ENCODE results near the gene CENPI. TPM values are rescaled to one million over a fixed set of nuclear protein-coding genes. Genes with fewer than 3 reads are reported as not detected.
A peak's percentile ranks its signal among the peaks of the same experiment; 100 is the strongest.

Gene CENPI
- total and polyA plus RNA-seq, 10 donors = 0.26 to 7.3 (median 2.9) TPM

DNA sequence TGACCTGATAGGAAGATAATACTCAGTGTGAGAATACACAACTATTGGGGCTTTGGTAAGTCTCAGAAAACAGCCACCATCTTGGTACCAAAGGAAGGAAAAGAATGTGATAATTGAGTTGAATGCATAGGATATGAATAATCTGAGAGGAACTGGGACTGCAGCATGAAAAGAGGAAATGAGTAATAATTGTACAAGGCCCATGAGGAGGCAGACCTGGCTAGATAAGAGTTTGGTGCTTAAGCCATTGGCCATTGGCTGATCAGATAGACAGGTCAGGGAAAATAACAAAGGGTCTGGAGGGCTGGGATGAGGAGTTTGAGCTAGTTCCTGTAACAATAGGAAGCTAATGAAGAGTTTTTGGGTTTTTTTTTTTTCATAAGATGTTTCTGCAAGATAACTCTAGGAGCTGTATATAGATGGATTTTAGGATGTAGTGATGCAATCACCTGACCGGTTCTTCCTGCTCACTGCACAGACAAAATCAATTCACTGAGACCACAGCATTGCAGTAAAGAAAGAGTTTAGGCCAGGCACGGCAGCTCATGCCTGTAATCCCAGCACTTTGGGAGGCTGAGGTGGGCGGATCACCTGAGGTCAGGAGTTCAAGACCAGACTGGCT lies 40.8 kb upstream of the CENPI start:
- Histone ChIP-seq H3K9me3 (no peaks in the 10 kb centered on the region), H3K36me3 (no peaks in the 10 kb centered on the region), H3K27me3 (replicated peaks in 1 of 7) (no peaks in the 10 kb centered on the region), H3K4me1 (peaks cover 0 to 5% (median 0%) of the 10 kb centered on the region in 6 donors), H3K4me3 (no peak overlapping the region), H3K27ac (no peak overlapping the region)
- no peak for TF ChIP-seq POLR2AphosphoS5 (IDR thresholded peaks at IDR 0.05)
- TF ChIP-seq, protein P1, sequence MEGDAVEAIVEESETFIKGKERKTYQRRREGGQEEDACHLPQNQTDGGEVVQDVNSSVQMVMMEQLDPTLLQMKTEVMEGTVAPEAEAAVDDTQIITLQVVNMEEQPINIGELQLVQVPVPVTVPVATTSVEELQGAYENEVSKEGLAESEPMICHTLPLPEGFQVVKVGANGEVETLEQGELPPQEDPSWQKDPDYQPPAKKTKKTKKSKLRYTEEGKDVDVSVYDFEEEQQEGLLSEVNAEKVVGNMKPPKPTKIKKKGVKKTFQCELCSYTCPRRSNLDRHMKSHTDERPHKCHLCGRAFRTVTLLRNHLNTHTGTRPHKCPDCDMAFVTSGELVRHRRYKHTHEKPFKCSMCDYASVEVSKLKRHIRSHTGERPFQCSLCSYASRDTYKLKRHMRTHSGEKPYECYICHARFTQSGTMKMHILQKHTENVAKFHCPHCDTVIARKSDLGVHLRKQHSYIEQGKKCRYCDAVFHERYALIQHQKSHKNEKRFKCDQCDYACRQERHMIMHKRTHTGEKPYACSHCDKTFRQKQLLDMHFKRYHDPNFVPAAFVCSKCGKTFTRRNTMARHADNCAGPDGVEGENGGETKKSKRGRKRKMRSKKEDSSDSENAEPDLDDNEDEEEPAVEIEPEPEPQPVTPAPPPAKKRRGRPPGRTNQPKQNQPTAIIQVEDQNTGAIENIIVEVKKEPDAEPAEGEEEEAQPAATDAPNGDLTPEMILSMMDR (IDR thresholded peaks at IDR 0.05 in 8 of 11, conservative IDR thresholded peaks at IDR 0.05 in 3 of 11) = no peak
- TF ChIP-seq POLR2A (IDR thresholded peaks at IDR 0.05) = no peak
- WGBS, 5 donors = 38 to 64% (median 52%) methylated on average over 3 of the region's 3 CpGs
- DNase-seq = no peak
- intact Hi-C loops (cut with DNase I; ENCODE audit: low total_unique reads) = no loop called here

DNA sequence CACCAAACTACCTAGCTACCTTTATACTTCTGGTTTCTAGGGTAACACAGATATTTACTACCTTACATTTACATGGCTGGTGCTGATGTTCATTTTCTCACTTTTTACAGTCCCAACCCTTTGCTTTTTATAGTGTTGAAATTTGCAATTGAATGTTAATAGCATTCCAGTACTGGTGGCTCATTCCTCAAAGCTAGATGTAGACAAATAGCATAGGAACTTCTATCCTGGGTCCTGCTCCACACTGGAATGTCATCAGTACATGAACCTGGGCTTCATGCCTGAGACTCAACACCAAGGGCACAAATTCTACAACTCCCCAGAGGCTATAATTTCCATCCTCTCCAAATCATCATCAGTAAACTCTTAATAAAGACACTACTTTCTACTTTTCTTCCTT lies 35.8 kb upstream of the CENPI start:
- no peak overlapping the region for H3K4me3 ChIP-seq
- H3K36me3 ChIP-seq = no peaks in the 10 kb centered on the region
- no peaks in the 10 kb centered on the region for H3K27me3 ChIP-seq (replicated peaks in 1 of 7)
- no peaks in the 10 kb centered on the region for H3K9me3 ChIP-seq
- no peak overlapping the region for H3K27ac ChIP-seq
- no peak for TF ChIP-seq POLR2A (IDR thresholded peaks at IDR 0.05)
- no peak for TF ChIP-seq POLR2AphosphoS5 (IDR thresholded peaks at IDR 0.05)
- TF ChIP-seq, protein P1 (IDR thresholded peaks at IDR 0.05 in 8 of 11, conservative IDR thresholded peaks at IDR 0.05 in 3 of 11) = no peak
- intact Hi-C loops (cut with DNase I; ENCODE audit: low total_unique reads) = no loop called here
- H3K4me1 ChIP-seq = no peaks in the 10 kb centered on the region
- DNase-seq = no peak

DNA sequence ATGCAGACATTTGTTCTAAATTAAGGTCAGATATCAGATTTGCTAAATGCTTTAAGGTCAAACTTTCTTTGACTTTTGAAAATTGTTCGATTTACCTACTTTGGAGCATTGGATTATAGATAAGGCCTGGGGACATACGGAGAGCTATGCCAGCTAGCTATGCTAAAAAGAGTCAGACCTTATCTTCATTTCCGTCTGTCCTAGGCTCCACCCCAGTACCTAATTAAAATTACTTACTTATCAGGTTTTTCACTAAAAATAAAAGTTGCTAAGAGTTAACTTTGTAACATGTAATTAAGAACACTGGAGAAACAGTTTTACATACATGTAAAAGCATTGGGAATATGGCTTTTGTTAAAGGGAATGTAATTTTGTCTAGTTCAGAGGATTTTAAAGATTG lies 26.4 kb upstream of the CENPI start:
- TF ChIP-seq, protein P1 (IDR thresholded peaks at IDR 0.05 in 8 of 11, conservative IDR thresholded peaks at IDR 0.05 in 3 of 11) = no peak
- TF ChIP-seq POLR2AphosphoS5 (IDR thresholded peaks at IDR 0.05) (no peak), POLR2A (IDR thresholded peaks at IDR 0.05) (no peak)
- Histone ChIP-seq H3K4me3 (no peak overlapping the region), H3K9me3 (peaks cover 0 to 13% (median 0%) of the 10 kb centered on the region in 8 donors), H3K27ac (no peak overlapping the region), H3K4me1 (no peaks in the 10 kb centered on the region), H3K36me3 (no peaks in the 10 kb centered on the region), H3K27me3 (replicated peaks in 1 of 7) (no peaks in the 10 kb centered on the region)
- DNase-seq = no peak
- 67 to 88% (median 80%) methylated on average over 3 of the region's 3 CpGs for WGBS, 5 donors
- intact Hi-C loops (cut with DNase I; ENCODE audit: low total_unique reads) = no loop called here

DNA sequence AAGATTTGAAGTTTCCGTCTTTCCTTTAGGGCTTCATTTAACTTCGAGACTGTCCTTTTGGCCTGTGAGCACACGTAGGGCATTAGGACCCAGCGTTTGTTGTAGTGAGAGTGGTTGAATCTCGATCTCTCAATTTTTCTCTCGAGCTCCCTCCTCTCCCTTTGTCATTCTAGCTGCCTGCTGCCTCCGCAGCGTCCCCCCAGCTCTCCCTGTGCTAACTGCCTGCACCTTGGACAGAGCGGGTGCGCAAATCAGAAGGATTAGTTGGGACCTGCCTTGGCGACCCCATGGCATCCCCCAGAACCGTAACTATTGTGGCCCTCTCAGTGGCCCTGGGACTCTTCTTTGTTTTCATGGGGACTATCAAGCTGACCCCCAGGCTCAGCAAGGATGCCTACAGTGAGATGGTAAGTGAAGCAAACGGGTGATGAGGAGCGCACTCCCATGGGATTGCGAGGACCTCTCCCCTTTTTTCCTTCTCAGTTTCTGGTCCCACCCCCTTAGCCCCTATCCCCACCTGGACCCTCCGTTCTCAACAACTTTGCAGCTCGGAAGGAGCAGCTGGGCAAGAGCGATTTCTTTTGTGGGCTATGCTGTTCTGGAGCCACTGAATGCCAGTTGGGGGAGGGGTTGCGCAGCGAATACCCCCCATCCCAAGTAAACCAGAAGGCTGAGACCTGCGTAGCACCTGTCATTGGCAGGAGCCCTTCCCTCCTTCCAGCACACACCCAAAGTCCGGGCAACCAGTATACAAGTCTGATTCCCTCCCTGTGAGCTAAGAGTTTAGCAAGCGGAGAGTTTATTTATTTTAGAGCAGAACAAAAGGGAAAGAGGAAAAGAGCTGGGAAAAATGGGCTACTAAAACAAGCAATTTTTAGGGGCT lies 19.0 kb upstream of the CENPI start, which contains the start of gene TMEM35A:
Gene TMEM35A (plus strand): TSS at position 164 of the 883 bp plus-strand sequence. CDS start 124 bp downstream, at position 288.
- DNase-seq = no peak
- H3K36me3 ChIP-seq = no peaks in the 10 kb centered on the region
- intact Hi-C loops (cut with DNase I; ENCODE audit: low total_unique reads) = no loop called here
- no peak within 1 kb of the TSS for H3K27ac ChIP-seq
- H3K4me3 ChIP-seq = peak within 1 kb of the TSS in 5 of 8 donors; percentile 4 to 42 (median 25)
- TF ChIP-seq POLR2A (IDR thresholded peaks at IDR 0.05) (no peak), POLR2AphosphoS5 (IDR thresholded peaks at IDR 0.05) (no peak)
- TF ChIP-seq, protein P1 (IDR thresholded peaks at IDR 0.05 in 8 of 11, conservative IDR thresholded peaks at IDR 0.05 in 3 of 11) = no peak
- H3K4me1 ChIP-seq = no peaks in the 10 kb centered on the region
- H3K9me3 ChIP-seq = peaks cover 0 to 12% (median 0%) of the 10 kb centered on the region in 8 donors
- peaks cover 0 to 30% (median 9%) of the 10 kb centered on the region in 7 donors for H3K27me3 ChIP-seq (replicated peaks in 1 of 7)
- WGBS, 5 donors = 7 to 29% (median 10%) methylated on average over 20 to 23 of the region's 23 CpGs

Measured in spleen (tissue), 11 donors.